ENCODE data around the gene TAF4. TPM values are rescaled to one million over a fixed set of nuclear protein-coding genes. Genes with fewer than 3 reads are reported as not detected.

TAF4 gene
- total and polyA plus RNA-seq, 2 of the 13 experiments (the other 11 are each of a cell fraction or from before 2014, with no cell fraction given), result 5.9 to 12.0 TPM

GRCh38 chr20:62030834-62031434 lies 34.7 kb downstream of the TAF4 start (continued):
- no peak for TF ChIP-seq ZNF367 (CRISPR knock-in tag; IDR thresholded peaks at IDR 0.05; ENCODE audit: borderline replicate concordance)
- TF ChIP-seq ZNF598 (CRISPR knock-in tag; IDR thresholded peaks at IDR 0.05; ENCODE audit: borderline replicate concordance), result peak; percentile 49; the same call in 1 of the 2 replicates
- peak; percentile 19; the same call in 1 of the 2 replicates for TF ChIP-seq BCL3 (CRISPR knock-in tag; IDR thresholded peaks at IDR 0.05)
- TF ChIP-seq MNT (IDR thresholded peaks at IDR 0.05), result no peak
- TF ChIP-seq ZNF414 (CRISPR knock-in tag; IDR thresholded peaks at IDR 0.05), result no peak
- TF ChIP-seq ZNF724P (CRISPR knock-in tag; IDR thresholded peaks at IDR 0.05; ENCODE audit: borderline replicate concordance), result no peak
- no peak for TF ChIP-seq SP140L (CRISPR knock-in tag; IDR thresholded peaks at IDR 0.05; ENCODE audit: borderline replicate concordance)
- TF ChIP-seq IRX3 (CRISPR knock-in tag; IDR thresholded peaks at IDR 0.05; ENCODE audit: borderline replicate concordance, low read depth), result no peak
- TF ChIP-seq, protein P1, sequence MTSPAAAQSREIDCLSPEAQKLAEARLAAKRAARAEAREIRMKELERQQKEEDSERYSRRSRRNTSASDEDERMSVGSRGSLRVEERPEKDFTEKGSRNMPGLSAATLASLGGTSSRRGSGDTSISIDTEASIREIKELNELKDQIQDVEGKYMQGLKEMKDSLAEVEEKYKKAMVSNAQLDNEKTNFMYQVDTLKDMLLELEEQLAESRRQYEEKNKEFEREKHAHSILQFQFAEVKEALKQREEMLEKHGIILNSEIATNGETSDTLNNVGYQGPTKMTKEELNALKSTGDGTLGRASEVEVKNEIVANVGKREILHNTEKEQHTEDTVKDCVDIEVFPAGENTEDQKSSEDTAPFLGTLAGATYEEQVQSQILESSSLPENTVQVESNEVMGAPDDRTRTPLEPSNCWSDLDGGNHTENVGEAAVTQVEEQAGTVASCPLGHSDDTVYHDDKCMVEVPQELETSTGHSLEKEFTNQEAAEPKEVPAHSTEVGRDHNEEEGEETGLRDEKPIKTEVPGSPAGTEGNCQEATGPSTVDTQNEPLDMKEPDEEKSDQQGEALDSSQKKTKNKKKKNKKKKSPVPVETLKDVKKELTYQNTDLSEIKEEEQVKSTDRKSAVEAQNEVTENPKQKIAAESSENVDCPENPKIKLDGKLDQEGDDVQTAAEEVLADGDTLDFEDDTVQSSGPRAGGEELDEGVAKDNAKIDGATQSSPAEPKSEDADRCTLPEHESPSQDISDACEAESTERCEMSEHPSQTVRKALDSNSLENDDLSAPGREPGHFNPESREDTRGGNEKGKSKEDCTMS (CRISPR knock-in tag; conservative IDR thresholded peaks at IDR 0.05), result no peak
- TF ChIP-seq EZH2 (conservative IDR thresholded peaks at IDR 0.05; ENCODE audit: low read depth, low read length), result no peak
- no peak for TF ChIP-seq ZNF251 (CRISPR knock-in tag; IDR thresholded peaks at IDR 0.05)
- TF ChIP-seq THAP7 (CRISPR knock-in tag; IDR thresholded peaks at IDR 0.05), result peak; percentile 54; the same call in 1 of the 2 replicates
- TF ChIP-seq ZNF780A (CRISPR knock-in tag; IDR thresholded peaks at IDR 0.05), result no peak
- TF ChIP-seq RBM39 (IDR thresholded peaks at IDR 0.05; ENCODE audit: low read depth, low read length, poor library complexity, severe bottlenecking), result no peak
- no peak for TF ChIP-seq ZNF720 (CRISPR knock-in tag; IDR thresholded peaks at IDR 0.05)
- peak; percentile 75; the same call in 1 of the 2 replicates for TF ChIP-seq HOXA3 (CRISPR knock-in tag; IDR thresholded peaks at IDR 0.05)
- TF ChIP-seq, protein P2, sequence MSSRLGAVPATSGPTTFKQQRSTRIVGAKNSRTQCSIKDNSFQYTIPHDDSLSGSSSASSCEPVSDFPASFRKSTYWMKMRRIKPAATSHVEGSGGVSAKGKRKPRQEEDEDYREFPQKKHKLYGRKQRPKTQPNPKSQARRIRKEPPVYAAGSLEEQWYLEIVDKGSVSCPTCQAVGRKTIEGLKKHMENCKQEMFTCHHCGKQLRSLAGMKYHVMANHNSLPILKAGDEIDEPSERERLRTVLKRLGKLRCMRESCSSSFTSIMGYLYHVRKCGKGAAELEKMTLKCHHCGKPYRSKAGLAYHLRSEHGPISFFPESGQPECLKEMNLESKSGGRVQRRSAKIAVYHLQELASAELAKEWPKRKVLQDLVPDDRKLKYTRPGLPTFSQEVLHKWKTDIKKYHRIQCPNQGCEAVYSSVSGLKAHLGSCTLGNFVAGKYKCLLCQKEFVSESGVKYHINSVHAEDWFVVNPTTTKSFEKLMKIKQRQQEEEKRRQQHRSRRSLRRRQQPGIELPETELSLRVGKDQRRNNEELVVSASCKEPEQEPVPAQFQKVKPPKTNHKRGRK (CRISPR knock-in tag; IDR thresholded peaks at IDR 0.05), result no peak
- no peak for TF ChIP-seq TIGD3 (CRISPR knock-in tag; IDR thresholded peaks at IDR 0.05; ENCODE audit: borderline replicate concordance)
- TF ChIP-seq MAFG (CRISPR knock-in tag; IDR thresholded peaks at IDR 0.05), result no peak

All from HepG2 (cell line).